Central memory CD8-positive, alpha-beta T cell (primary cell): ENCODE data around the gene HOXD4.
A peak's percentile ranks its signal among the peaks of the same experiment; 100 is the strongest.

Experiments
- ATAC-seq: fragments of 150-1000 bp; cut with Tn5 transposase; replicated peaks from 2 replicates; pipeline ENCODE4 v1.10.0; 2022; ENCODE audit warnings: mild to moderate bottlenecking, moderate FRiP score, moderate number of reproducible peaks; ENCODE audit not compliant: poor library complexity, severe bottlenecking; ENCODE audit errors: extremely low read depth
- DNase-seq, 2 donors: peaks; one replicate each; pipeline ENCODE4 v3.0.0; 2021; ENCODE audit warnings: low spot score in 2 of 2
- H3K27ac Mint-ChIP-seq: one replicate; pipeline ENCODE4 v1.8.0; 2022; ENCODE audit warnings: low read depth, mild to moderate bottlenecking, moderate library complexity, mixed read lengths
- H3K27me3 Mint-ChIP-seq: one replicate; pipeline ENCODE4 v1.8.0; 2022; ENCODE audit warnings: mixed read lengths
- H3K36me3 Mint-ChIP-seq: one replicate; pipeline ENCODE4 v1.8.0; 2022; ENCODE audit warnings: mild to moderate bottlenecking, moderate library complexity, mixed read lengths; ENCODE audit not compliant: insufficient read depth
- H3K4me1 Mint-ChIP-seq: one replicate; pipeline ENCODE4 v1.8.0; 2022; ENCODE audit warnings: mixed read lengths
- H3K4me3 Mint-ChIP-seq: one replicate; pipeline ENCODE4 v1.8.0; 2022; ENCODE audit warnings: mild to moderate bottlenecking, moderate library complexity, mixed read lengths
- H3K9me3 Mint-ChIP-seq: one replicate; pipeline ENCODE4 v1.8.0; 2022; ENCODE audit warnings: mixed read lengths

The HOXD4 gene

DNA sequence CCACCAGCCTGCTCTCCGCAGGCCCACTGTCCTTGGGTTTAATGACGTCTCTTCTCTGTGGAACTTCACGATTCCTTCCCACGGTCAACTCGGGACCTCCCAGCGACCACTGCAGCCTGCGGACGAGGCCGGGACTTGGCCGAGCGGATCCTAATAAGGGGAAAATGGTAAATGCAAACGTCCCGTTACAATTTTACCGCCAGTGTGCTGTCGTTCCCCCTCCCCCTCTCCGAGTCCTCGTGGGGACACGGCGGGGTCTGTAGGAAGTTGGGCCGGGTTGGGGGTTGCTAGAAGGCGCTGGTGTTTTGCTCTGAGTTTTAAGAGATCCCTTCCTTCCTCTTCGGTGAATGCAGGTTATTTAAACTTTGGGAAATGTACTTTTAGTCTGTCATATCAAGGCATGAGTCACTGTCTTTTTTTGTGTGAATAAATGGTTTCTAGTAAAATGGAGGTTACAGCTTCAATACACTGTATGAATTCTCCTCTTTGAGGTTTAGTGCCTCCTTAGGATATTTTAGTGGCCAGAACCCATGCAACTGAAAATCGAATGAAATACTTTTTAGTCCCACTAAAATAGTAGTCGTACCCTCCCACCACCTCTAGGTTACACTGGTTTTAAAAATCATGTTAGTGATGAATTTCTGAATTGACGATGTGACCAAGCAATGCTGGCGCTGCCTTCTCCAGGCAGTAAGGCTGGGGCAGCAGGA, 42.0 kb upstream of the HOXD4 start:
- Mint-ChIP-seq H3K27me3 (peaks cover 86% of the 10 kb centered on the region), H3K9me3 (peaks cover 6% of the 10 kb centered on the region), H3K36me3 (peaks cover 28% of the 10 kb centered on the region), H3K4me1 (peaks cover 13% of the 10 kb centered on the region), H3K27ac (peak overlapping the region; percentile 32), H3K4me3 (peak overlapping the region; percentile 23)
- ATAC-seq (no peak), DNase-seq (no peak)

DNA sequence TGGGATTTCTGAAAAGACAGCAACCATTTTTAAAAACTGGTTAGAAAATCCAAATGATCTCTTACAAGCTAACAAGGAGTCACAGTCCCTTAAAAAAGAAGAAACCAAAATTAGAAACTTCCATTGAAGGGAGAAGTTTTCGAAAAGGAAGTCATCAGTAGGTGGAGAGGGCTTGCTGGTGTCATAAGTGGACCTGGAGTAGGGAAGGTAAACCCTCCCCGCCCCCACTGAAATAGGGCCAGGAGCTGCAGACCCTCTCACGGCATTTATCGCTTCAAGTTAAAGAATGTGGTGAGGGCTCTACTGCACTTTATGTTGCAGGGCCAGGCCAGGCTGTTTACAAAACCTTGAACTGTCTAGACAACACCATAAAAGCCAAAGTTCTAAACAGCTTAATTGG, 41.4 kb upstream of the HOXD4 start:
- Mint-ChIP-seq H3K36me3 (peaks cover 27% of the 10 kb centered on the region), H3K4me3 (no peak overlapping the region), H3K4me1 (peaks cover 10% of the 10 kb centered on the region), H3K27me3 (peaks cover 85% of the 10 kb centered on the region), H3K27ac (no peak overlapping the region), H3K9me3 (peaks cover 6% of the 10 kb centered on the region)
- ATAC-seq: no peak
- DNase-seq: no peak

DNA sequence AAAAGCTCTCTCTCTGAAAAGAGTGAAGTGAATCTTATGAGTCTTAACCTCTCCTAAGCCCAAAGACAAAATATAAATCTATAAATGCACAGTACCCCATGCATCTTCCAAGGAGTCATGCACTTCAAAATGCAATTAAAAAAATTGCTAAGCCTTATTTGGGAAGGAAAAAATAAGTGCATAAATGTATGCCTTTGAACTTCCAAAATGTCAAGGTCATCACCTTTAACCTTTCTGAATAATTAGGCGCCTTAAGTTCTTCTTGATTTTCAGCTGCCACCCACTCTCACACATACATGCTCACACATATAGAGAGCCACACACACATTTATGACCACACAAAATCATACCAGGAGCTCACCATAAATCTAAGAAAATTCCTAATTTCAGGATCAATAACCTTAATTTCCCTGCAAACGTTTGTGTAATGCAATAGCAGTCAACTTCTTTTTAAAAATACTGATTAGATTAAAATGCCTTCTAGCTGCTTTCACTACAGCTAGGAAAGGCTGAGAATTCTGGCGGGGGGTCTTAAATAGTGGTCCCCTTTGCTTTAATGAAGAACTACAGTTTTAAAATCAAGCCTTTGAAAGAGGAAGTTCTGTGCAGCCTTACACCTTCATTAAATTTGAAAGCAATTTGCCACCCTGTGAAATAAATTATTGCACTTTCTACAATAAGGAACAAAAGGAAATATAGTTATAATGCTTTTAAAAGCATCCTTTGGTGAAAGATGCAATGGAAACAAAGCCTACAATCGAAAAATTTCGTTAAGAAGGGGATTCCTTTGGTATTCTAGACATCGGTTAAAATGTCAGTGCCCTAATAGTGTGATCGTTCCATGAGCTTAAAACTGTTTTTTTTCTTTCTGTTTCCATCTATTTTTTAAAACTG, 40.7 kb upstream of the HOXD4 start:
- H3K27me3 Mint-ChIP-seq: peaks cover 81% of the 10 kb centered on the region
- H3K4me3 Mint-ChIP-seq: no peak overlapping the region
- no peak overlapping the region for H3K27ac Mint-ChIP-seq
- no peak for DNase-seq
- H3K4me1 Mint-ChIP-seq: peaks cover 8% of the 10 kb centered on the region
- ATAC-seq: no peak
- H3K36me3 Mint-ChIP-seq: peaks cover 26% of the 10 kb centered on the region
- H3K9me3 Mint-ChIP-seq: peaks cover 6% of the 10 kb centered on the region

DNA sequence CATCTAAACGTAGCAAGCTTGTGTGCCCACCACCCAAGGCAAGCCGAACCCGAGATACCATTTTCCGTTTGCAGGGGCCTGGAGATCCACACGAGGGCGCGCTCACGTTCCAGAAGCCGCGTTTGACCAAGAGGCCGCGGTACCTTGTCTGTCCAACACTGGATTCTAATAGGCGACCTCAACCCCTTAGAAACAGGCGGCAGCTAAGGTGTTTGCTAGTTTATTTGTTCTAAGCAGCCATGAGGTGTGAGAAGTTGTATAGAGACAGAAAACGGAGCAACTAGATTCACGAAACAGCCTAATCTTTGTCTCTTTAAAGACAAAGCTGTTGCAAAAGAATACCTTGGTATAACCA, 40.1 kb upstream of the HOXD4 start:
- Mint-ChIP-seq H3K4me1 (peaks cover 3% of the 10 kb centered on the region), H3K36me3 (peaks cover 20% of the 10 kb centered on the region), H3K4me3 (no peak overlapping the region), H3K9me3 (peaks cover 1% of the 10 kb centered on the region), H3K27ac (no peak overlapping the region), H3K27me3 (peaks cover 81% of the 10 kb centered on the region)
- ATAC-seq (no peak), DNase-seq (no peak)

DNA sequence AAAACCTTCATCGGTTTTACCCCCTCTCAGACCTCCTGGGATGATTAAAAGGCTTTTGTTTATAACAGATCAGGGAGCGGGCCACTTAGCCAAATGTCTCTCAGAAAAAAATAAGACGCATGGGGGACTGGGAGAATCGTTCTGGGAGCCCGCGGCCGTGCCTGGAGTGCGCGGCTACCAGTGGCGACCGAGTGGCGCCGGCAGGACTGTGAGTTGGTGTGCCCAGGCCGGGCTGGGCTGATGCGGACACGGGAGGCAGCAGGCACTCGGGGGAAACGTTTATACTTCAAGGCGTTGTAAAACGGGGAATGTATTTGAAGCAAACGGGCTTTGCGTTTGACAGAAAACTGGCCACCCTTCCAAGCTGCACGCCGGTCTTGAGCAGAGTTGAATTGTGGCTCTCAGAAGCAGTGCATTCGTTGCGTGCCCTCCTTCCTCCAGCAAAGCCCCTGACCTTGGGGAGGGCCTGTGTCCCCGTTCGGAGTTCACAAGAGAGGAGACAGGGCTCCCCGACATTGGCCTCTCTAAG, 39.4 kb upstream of the HOXD4 start:
- ATAC-seq (no peak), DNase-seq (no peak)
- Mint-ChIP-seq H3K27me3 (peaks cover 82% of the 10 kb centered on the region), H3K27ac (no peak overlapping the region), H3K9me3 (no peaks in the 10 kb centered on the region), H3K4me3 (no peak overlapping the region), H3K4me1 (no peaks in the 10 kb centered on the region), H3K36me3 (peaks cover 20% of the 10 kb centered on the region)

DNA sequence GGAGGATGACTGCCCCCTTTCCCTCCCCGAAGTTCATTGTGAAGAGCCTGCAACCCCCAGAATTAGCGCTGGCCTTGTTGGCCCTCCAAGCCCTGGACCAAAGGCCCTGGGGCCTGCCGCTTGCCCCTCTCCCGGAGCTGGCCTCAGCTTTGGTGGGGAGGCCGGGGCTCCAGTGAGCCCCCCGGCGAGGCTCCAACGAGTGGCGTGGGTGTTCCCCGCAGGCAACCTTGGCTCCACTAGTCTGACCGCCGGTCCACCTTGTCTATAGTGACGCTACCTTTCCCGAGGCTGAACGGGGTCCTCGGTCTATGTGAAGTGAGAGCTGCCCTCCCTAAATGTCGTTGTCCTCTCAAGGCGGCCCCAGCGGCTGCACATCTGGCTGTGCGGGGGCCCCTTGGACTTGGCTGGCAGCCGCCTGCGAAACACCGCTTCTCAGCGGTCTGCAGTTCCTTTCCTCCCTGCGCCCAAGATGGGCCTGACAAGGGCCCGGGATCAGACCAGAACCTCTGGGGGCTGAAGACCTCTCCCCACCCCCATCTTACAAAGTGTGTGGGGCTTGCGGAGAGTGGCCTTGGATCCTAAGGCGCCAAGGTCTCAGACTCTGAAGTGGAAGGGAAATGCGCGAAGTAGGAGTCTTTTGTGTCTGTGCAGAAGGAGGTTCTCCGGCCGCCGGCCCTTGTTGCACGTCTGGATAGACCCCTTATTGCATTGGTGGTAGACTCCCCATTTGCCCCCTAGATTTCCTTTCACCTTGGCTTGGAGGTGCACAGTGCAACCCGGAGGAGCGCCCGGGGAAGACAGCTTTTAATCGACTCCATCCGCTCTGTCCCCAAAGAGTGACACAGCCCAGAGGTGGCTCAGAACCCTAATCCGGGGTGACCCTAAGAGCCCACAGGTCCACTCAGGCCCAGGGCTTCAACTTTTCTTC, 38.7 kb upstream of the HOXD4 start:
- H3K4me1 Mint-ChIP-seq: no peaks in the 10 kb centered on the region
- peaks cover 22% of the 10 kb centered on the region for H3K36me3 Mint-ChIP-seq
- H3K27me3 Mint-ChIP-seq: peaks cover 89% of the 10 kb centered on the region
- no peak for ATAC-seq
- no peak overlapping the region for H3K4me3 Mint-ChIP-seq
- no peaks in the 10 kb centered on the region for H3K9me3 Mint-ChIP-seq
- no peak overlapping the region for H3K27ac Mint-ChIP-seq
- no peak for DNase-seq

DNA sequence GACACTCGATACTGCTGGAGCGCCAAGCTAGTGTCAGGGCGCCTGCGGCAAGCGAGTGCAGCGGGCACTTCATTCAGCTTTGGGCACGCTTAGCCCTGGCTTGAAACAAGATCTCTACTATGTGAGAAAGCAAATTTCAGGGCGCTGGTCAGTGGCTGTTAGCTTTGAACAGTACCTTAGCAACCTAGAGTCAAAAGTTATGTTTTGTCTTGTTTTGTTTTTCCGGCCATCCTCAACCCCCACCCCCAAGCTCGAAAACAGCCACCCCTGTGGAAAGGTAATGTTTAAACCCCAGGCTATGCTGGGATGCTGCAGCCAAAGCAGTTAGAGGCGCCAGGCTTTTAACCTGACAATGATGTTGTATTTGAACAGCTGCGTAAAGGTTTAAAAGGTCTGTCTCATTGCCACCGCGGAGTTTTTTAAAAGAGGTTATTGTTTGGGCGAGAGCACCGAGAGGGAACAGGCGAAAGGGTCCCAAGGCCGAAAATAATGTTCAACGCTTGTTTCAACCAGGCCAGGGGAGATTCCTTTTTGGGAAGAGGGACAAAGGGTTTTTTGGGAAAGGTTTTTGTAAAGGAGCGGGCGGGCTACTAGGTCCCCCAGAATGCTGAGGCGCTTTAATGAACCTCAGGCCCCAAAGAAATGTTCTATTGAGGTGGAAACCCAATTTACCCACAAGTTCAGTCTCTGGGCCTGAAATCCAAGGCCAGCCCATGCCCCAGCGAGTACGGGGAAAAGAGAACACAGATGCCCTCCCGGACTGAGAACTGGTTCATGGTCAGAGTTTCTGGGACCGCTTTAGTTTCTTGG, 37.0 kb upstream of the HOXD4 start:
- no peak overlapping the region for H3K27ac Mint-ChIP-seq
- H3K4me3 Mint-ChIP-seq: no peak overlapping the region
- H3K9me3 Mint-ChIP-seq: no peaks in the 10 kb centered on the region
- no peak for DNase-seq
- no peak for ATAC-seq
- H3K4me1 Mint-ChIP-seq: peaks cover 16% of the 10 kb centered on the region
- peaks cover 21% of the 10 kb centered on the region for H3K36me3 Mint-ChIP-seq
- peaks cover 96% of the 10 kb centered on the region for H3K27me3 Mint-ChIP-seq

DNA sequence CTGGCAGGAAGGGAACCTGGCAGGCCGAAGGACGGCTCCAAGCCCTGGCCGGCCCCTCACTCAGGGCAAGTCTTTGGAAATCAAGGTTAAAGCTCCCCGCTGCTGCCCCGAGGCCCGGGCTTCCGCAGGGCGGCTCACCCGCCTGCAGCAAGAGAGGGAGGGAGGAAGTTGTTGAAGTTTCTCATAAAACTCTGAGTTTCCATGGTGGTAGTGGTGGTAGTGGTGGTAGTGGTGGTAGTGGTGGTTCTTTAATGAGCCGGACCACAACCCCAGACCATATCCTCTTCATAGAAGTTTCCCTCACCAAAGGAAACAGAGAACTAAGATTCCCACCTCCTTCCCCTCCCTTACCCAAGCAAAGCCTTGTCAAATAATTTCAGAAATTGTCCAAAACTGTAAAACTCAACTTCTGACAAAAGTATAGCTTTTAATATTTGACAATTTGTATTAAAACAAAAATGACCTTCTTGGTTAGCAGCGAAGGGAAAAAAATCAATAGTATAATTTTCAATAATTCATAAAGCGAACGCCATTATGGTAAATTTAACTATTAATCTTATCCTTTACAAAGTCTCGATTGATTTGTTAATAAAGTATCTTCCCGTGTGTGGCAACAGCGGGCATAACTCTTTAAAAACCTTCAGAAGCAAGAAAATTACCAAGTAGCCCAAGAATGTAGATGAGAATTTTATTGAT, 36.3 kb upstream of the HOXD4 start:
- ATAC-seq: no peak
- H3K4me1 Mint-ChIP-seq: peaks cover 16% of the 10 kb centered on the region
- DNase-seq: no peak
- H3K4me3 Mint-ChIP-seq: no peak overlapping the region
- peaks cover 19% of the 10 kb centered on the region for H3K36me3 Mint-ChIP-seq
- peaks cover 96% of the 10 kb centered on the region for H3K27me3 Mint-ChIP-seq
- no peaks in the 10 kb centered on the region for H3K9me3 Mint-ChIP-seq
- H3K27ac Mint-ChIP-seq: no peak overlapping the region

DNA sequence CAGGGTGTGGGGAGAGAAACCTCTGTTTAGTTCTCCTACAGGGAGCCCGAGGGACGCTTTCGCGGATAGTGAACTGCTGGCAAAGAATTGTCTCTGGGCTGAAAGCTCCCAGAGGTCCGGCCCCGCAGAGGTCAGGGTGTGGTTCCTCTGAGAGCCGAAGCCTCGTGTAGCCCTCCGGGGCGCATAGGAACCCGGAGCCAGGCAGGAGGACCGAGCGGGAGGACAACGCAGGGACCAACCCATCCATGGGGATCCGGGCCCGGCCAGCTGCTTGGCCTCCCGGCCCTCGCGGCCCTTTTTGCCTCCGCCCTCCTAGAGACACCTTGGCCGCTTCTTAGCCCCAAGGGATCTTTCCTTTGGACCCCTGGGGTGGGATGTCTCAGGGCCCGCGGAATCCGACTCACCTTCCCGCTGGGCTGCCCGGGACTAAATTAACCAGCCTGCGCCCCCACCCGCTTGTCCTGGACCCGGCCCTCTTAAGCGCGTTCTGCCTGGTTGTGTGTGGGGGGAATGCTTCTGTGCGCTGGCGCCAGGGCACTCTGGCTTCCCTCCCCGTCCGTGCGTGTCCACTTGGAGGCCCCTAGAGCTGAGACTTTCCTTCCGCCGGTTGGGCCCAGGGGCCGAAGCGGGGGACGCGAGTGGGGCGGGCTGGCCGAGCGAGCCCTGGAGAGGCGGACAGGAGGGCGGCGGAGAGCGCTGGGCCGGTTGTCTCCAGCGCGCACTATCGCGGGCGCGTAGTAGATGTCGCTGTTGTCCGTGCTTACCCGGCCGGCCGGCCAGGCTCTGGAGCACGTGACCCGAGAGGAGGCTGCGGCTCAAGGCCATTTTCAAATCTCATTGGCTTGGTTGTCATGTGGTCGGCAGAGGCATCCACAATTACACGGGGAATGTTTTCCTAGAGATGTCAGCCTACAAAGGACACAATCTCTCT, 35.2 kb upstream of the HOXD4 start, which contains the start of gene HOXD10:
Gene HOXD10 (plus strand): TSS at position 896 of the 931 bp plus-strand sequence. CDS start 56 bp downstream, outside the sequence.
- Mint-ChIP-seq H3K27ac (peak within 1 kb of the TSS; percentile 21), H3K27me3 (peaks cover 96% of the 10 kb centered on the region), H3K4me3 (no peak within 1 kb of the TSS), H3K36me3 (peaks cover 22% of the 10 kb centered on the region), H3K4me1 (peaks cover 16% of the 10 kb centered on the region), H3K9me3 (no peaks in the 10 kb centered on the region)
- DNase-seq (no peak), ATAC-seq (no peak)

DNA sequence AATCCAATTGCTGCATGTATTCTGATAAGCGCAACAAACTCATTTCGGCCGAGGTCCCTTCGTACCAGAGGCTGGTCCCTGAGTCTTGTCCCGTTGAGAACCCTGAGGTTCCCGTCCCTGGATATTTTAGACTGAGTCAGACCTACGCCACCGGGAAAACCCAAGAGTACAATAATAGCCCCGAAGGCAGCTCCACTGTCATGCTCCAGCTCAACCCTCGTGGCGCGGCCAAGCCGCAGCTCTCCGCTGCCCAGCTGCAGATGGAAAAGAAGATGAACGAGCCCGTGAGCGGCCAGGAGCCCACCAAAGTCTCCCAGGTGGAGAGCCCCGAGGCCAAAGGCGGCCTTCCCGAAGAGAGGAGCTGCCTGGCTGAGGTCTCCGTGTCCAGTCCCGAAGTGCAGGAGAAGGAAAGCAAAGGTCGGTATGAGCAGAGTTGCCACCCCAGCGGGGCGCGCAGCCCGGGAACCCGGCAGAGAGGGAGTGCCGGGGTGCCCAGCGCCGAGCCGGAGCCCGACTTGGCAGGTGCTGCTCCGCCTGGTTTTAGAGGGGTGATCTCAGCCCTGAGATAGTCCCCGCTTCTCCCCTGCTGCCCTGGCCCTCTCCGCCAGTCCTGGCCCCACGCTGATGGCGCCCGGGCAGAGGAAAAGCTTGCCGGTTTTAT, 34.1 kb upstream of the HOXD4 start:
- Mint-ChIP-seq H3K36me3 (peaks cover 22% of the 10 kb centered on the region), H3K27me3 (peaks cover 89% of the 10 kb centered on the region), H3K27ac (peak overlapping the region; percentile 21), H3K4me3 (no peak overlapping the region), H3K9me3 (no peaks in the 10 kb centered on the region), H3K4me1 (peaks cover 16% of the 10 kb centered on the region)
- DNase-seq (no peak), ATAC-seq (no peak)
